Measurements from ENCODE around the gene REXO1. TPM values are rescaled to one million over a fixed set of nuclear protein-coding genes. Genes with fewer than 3 reads are reported as not detected.

Gene REXO1
- total and polyA plus RNA-seq, 8 donors, result 16.9 to 30.8 (median 24.4) TPM

DNA sequence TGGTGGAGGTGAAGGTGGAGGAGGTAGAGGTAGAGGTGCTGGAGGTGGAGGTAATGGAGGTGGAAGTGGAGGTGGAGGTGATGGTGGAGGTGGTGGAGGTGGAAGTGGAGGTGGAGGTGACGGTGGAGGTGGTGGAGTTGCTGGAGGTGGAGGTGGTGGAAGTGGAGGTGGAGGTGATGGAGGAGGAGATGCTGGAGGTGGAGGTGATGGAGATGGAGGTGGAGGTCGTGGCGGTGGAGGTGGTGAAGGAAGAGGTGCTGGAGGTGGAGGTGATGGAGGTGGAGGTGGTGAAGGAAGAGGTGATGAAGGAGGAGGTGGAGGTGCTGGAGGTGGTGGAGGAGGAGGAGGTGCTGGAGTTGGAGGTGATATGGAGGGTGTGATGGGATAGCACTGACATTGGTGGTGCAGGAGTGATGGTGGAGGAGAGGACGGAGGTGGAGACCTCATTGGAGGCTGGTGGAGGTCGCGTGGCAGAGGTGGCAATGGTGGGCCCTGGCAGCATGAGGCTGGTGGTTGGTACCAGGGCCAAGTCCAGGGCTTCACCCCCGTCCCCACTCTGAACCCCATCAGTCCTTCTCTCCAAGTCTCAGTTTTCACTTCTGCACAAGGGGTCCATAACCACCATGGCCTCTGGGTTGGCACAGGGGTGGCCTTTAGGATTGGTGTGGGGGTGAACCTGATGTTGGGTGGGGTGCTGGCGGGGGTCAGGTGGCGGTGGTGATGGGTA is 79.2 kb downstream of the REXO1 start:
- intact Hi-C loops (cut with DNase I), result loop anchor here in 1 of 2 donors (10.0 kb wide), 1 partner anchor 84 kb away; no protein-coding TSS in a partner anchor
- H3K4me1 ChIP-seq, result no peaks in the 10 kb centered on the region
- peaks cover 0 to 15% of the 10 kb centered on the region in 2 donors for H3K9me3 ChIP-seq
- no peak overlapping the region for H3K27ac ChIP-seq
- H3K27me3 ChIP-seq, result peaks cover 58 to 100% of the 10 kb centered on the region in 2 donors
- H3K36me3 ChIP-seq, result no peaks in the 10 kb centered on the region
- ATAC-seq (no peak), DNase-seq (no peak)
- no peak overlapping the region for H3K4me3 ChIP-seq
- TF ChIP-seq, protein P1, sequence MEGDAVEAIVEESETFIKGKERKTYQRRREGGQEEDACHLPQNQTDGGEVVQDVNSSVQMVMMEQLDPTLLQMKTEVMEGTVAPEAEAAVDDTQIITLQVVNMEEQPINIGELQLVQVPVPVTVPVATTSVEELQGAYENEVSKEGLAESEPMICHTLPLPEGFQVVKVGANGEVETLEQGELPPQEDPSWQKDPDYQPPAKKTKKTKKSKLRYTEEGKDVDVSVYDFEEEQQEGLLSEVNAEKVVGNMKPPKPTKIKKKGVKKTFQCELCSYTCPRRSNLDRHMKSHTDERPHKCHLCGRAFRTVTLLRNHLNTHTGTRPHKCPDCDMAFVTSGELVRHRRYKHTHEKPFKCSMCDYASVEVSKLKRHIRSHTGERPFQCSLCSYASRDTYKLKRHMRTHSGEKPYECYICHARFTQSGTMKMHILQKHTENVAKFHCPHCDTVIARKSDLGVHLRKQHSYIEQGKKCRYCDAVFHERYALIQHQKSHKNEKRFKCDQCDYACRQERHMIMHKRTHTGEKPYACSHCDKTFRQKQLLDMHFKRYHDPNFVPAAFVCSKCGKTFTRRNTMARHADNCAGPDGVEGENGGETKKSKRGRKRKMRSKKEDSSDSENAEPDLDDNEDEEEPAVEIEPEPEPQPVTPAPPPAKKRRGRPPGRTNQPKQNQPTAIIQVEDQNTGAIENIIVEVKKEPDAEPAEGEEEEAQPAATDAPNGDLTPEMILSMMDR (IDR thresholded peaks at IDR 0.05), result no peak

DNA sequence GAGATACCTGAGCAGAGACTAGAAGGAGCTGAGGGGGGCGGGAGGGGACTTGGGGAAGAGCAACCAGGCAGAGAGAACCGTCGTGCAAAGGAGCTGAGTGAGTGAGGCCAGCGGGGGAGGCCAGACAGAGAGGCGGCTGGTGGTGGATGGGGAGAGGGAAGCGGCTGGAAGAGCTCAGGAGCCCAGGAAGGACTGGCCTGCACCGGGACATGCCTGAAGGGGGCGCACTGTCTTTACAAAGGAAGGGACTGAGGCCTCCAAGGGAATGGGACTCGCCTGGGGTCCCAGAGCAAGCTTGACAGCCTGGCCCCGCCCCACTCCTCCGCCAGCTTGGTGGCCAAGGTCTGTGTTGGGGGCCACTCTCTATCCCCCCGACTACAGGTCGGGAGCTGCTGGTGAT is 80.0 kb downstream of the REXO1 start:
- intact Hi-C loops (cut with DNase I), result loop anchor here in 1 of 2 donors (10.0 kb wide), 1 partner anchor 83 kb away; no protein-coding TSS in a partner anchor
- Histone ChIP-seq H3K9me3 (peaks cover 0 to 15% of the 10 kb centered on the region in 2 donors), H3K36me3 (no peaks in the 10 kb centered on the region), H3K4me1 (no peaks in the 10 kb centered on the region), H3K27ac (no peak overlapping the region), H3K27me3 (peaks cover 62 to 100% of the 10 kb centered on the region in 2 donors), H3K4me3 (no peak overlapping the region)
- ATAC-seq (no peak), DNase-seq (no peak)
- TF ChIP-seq, protein P1 (IDR thresholded peaks at IDR 0.05), result peak in 1 of 2 donors; percentile 25

DNA sequence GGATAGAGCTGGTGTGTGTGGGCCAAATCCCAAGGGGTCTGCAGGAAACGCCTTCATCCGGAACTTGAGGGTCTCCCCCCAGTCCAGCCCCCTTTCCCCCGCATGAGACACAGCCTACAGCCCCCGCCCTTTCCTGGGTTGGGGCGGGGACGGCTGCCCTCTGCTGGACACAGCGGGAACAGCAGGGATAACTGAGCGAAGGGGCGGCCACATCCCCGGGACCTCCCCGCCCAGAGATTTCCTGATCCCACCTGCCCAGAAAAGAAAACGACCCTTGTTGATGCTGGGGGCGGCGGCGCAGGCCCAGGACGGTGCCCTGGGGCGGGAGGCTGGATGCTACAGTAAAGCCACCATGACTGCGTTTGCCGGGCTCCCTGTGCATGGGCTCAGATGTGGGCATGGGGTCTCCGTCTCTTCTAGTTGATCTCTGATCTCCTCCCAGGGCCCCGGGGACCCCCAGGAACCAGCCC is 80.8 kb downstream of the REXO1 start:
- H3K4me1 ChIP-seq, result no peaks in the 10 kb centered on the region
- no peak overlapping the region for H3K27ac ChIP-seq
- intact Hi-C loops (cut with DNase I), result loop anchor here in 1 of 2 donors (10.0 kb wide), 1 partner anchor 83 kb away; no protein-coding TSS in a partner anchor
- DNase-seq (peak in 3 of 4 donors; percentile 20 to 87 (median 47)), ATAC-seq (peak; percentile 86)
- peaks cover 69 to 100% of the 10 kb centered on the region in 2 donors for H3K27me3 ChIP-seq
- H3K36me3 ChIP-seq, result no peaks in the 10 kb centered on the region
- no peak overlapping the region for H3K4me3 ChIP-seq
- H3K9me3 ChIP-seq, result peaks cover 0 to 15% of the 10 kb centered on the region in 2 donors
- TF ChIP-seq, protein P1 (IDR thresholded peaks at IDR 0.05), result peak; percentile 91 to 94

DNA sequence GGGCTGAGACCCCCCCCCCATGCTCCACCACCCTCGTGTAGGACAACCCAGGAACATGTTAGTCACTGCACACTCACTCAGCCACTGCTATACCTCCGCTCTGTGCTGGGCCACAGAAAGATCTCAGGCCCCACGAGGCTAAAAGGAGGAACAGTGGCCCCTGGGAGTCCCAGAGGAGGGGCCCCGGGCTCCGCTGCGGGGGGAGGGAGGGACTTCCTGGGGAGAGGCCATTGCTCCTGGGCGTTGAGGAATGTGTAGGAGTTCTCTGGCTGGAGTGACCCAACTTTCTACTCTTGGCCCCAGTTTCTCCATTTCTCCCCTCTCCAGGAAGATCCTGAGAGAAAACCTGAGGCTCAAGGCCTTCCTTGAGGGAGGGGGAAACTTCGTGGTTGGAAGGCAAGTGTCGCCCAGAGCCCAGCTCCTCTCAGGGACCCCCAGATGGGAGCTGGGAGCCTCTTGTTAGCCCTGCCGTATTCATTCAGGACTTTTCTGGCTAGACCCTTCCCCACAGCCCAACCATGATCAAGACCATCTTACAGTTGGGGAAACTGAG is 81.4 kb downstream of the REXO1 start:
- peaks cover 76 to 100% of the 10 kb centered on the region in 2 donors for H3K27me3 ChIP-seq
- H3K4me3 ChIP-seq, result no peak overlapping the region
- ATAC-seq (no peak), DNase-seq (no peak)
- intact Hi-C loops (cut with DNase I), result loop anchor here in 1 of 2 donors (10.0 kb wide), 1 partner anchor 82 kb away; no protein-coding TSS in a partner anchor
- TF ChIP-seq, protein P1 (IDR thresholded peaks at IDR 0.05), result no peak
- H3K36me3 ChIP-seq, result no peaks in the 10 kb centered on the region
- H3K9me3 ChIP-seq, result peaks cover 0 to 15% of the 10 kb centered on the region in 2 donors
- no peak overlapping the region for H3K27ac ChIP-seq
- no peaks in the 10 kb centered on the region for H3K4me1 ChIP-seq

Data from left lung (tissue), 10 donors.